Esophagus (tissue), 2 donors: ENCODE measurements around the gene TARBP2. TPM values are rescaled to one million over a fixed set of nuclear protein-coding genes. Genes with fewer than 3 reads are reported as not detected.

ENCODE experiments used
- H3K27ac ChIP-seq, 2 donors: one replicate each; pipeline ENCODE4 v1.5.1; 2013; ENCODE audit warnings: low read depth in 2 of 2, mild to moderate bottlenecking in 2 of 2, inconsistent platforms in 1 of 2, low read length in 1 of 2, moderate library complexity in 1 of 2
- H3K27me3 ChIP-seq, 2 donors: one replicate each; pipeline ENCODE4 v1.6.1; 2013; ENCODE audit warnings: low read length in 2 of 2, control low read depth in 1 of 2, mild to moderate bottlenecking in 1 of 2; ENCODE audit not compliant: insufficient read depth in 2 of 2, control insufficient read depth in 1 of 2
- H3K36me3 ChIP-seq, 2 donors: one replicate each; pipeline ENCODE4 v1.6.1; 2013; ENCODE audit warnings: low read length in 1 of 2; ENCODE audit not compliant: control insufficient read depth in 2 of 2, insufficient read depth in 2 of 2
- H3K4me1 ChIP-seq, 2 donors: one replicate each; pipeline ENCODE4 v1.6.1; 2013; ENCODE audit warnings: low read length in 1 of 2; ENCODE audit not compliant: control insufficient read depth in 2 of 2, insufficient read depth in 2 of 2
- H3K4me3 ChIP-seq, 2 donors: one replicate each; pipeline ENCODE4 v1.5.1; 2013; ENCODE audit warnings: low read length in 2 of 2, mild to moderate bottlenecking in 2 of 2, low read depth in 1 of 2, moderate library complexity in 1 of 2
- H3K9me3 ChIP-seq, 2 donors: one replicate each; pipeline ENCODE4 v1.6.1; 2013; ENCODE audit warnings: mild to moderate bottlenecking in 2 of 2, low read depth in 1 of 2, low read length in 1 of 2, moderate library complexity in 1 of 2; ENCODE audit not compliant: control insufficient read depth in 2 of 2, insufficient read depth in 1 of 2
- WGBS, 2 donors: extraction: QIAGEN DNeasy Blood & Tissue Kit; methylation state at CpG; one replicate each; pipeline ENCODE4 v1.1.7; 2013; 5-methylcytosine and 5-hydroxymethylcytosine counted together
- polyA plus RNA-seq, 2 donors: library from polyadenylated mRNA; stranded (reverse); fragments of 200-250 nt; gene quantifications; one replicate each; pipeline ENCODE4 v1.2.3, GENCODE V29; 2013
- donor health status: healthy with polysubstance abuse.
- donor health status: Bipolar disorder and iron deficiency.

The TARBP2 gene
- polyA plus RNA-seq, 2 donors, result 20.1 to 24.8 TPM

- H3K4me3 ChIP-seq, result peak overlapping the region; percentile 70 to 81
- H3K27me3 ChIP-seq, result no peaks in the 10 kb centered on the region
- no peaks in the 10 kb centered on the region for H3K9me3 ChIP-seq
- 64 to 71% methylated on average over 10 of the region's 10 CpGs for WGBS, 2 donors
- peaks cover 0 to 17% of the 10 kb centered on the region in 2 donors for H3K4me1 ChIP-seq
- peaks cover 5 to 22% of the 10 kb centered on the region in 2 donors for H3K36me3 ChIP-seq
- peak overlapping the region; percentile 97 to 100 for H3K27ac ChIP-seq
Measured at GRCh38 chr12:53501615-53502181, 615 bp downstream of the TARBP2 start.

- Histone ChIP-seq H3K9me3 (no peaks in the 10 kb centered on the region), H3K4me3 (no peak overlapping the region), H3K27me3 (no peaks in the 10 kb centered on the region), H3K36me3 (peaks cover 5 to 27% of the 10 kb centered on the region in 2 donors), H3K27ac (no peak overlapping the region), H3K4me1 (peaks cover 0 to 17% of the 10 kb centered on the region in 2 donors)
- WGBS, 2 donors, result 57 to 68% methylated on average over 9 of the region's 9 CpGs
Measured at GRCh38 chr12:53502331-53502730, 1.2 kb downstream of the TARBP2 start.

- peaks cover 5 to 31% of the 10 kb centered on the region in 2 donors for H3K36me3 ChIP-seq
- H3K4me3 ChIP-seq, result no peak overlapping the region
- no peaks in the 10 kb centered on the region for H3K27me3 ChIP-seq
- peaks cover 0 to 17% of the 10 kb centered on the region in 2 donors for H3K4me1 ChIP-seq
- 69 to 77% methylated on average over 10 of the region's 10 CpGs for WGBS, 2 donors
- no peak overlapping the region for H3K27ac ChIP-seq
- no peaks in the 10 kb centered on the region for H3K9me3 ChIP-seq
Measured at GRCh38 chr12:53502983-53503728, 2.1 kb downstream of the TARBP2 start.

GRCh38 chr12:53504004-53504920, 3.2 kb downstream of the TARBP2 start:
- H3K27ac ChIP-seq, result no peak overlapping the region
- WGBS, 2 donors, result 75 to 83% methylated on average over 14 of the region's 14 CpGs
- peaks cover 0 to 9% of the 10 kb centered on the region in 2 donors for H3K4me1 ChIP-seq
- no peak overlapping the region for H3K4me3 ChIP-seq
- H3K9me3 ChIP-seq, result no peaks in the 10 kb centered on the region
- peaks cover 5 to 31% of the 10 kb centered on the region in 2 donors for H3K36me3 ChIP-seq
- H3K27me3 ChIP-seq, result no peaks in the 10 kb centered on the region

GRCh38 chr12:53505086-53505485, 4.0 kb downstream of the TARBP2 start:
- Histone ChIP-seq H3K27me3 (no peaks in the 10 kb centered on the region), H3K9me3 (no peaks in the 10 kb centered on the region), H3K36me3 (peaks cover 5 to 31% of the 10 kb centered on the region in 2 donors), H3K27ac (peak overlapping the region in 1 of 2 donors; percentile 53), H3K4me1 (peaks cover 0 to 9% of the 10 kb centered on the region in 2 donors), H3K4me3 (no peak overlapping the region)
- WGBS, 2 donors, result 68 to 77% methylated on average over 10 of the region's 10 CpGs

- 79 to 83% methylated on average over 19 of the region's 19 CpGs for WGBS, 2 donors
- peaks cover 0 to 9% of the 10 kb centered on the region in 2 donors for H3K4me1 ChIP-seq
- H3K27me3 ChIP-seq, result no peaks in the 10 kb centered on the region
- no peaks in the 10 kb centered on the region for H3K9me3 ChIP-seq
- peak overlapping the region in 1 of 2 donors; percentile 53 for H3K27ac ChIP-seq
- H3K4me3 ChIP-seq, result no peak overlapping the region
- peaks cover 5 to 35% of the 10 kb centered on the region in 2 donors for H3K36me3 ChIP-seq
Measured at GRCh38 chr12:53505555-53506449, 4.7 kb downstream of the TARBP2 start.

GRCh38 chr12:53506450-53506785, 5.3 kb downstream of the TARBP2 start:
- WGBS, 2 donors, result 38 to 39% methylated on average over 2 of the region's 2 CpGs
- Histone ChIP-seq H3K36me3 (peaks cover 5 to 36% of the 10 kb centered on the region in 2 donors), H3K27ac (no peak overlapping the region), H3K9me3 (no peaks in the 10 kb centered on the region), H3K4me1 (peaks cover 0 to 9% of the 10 kb centered on the region in 2 donors), H3K4me3 (no peak overlapping the region), H3K27me3 (no peaks in the 10 kb centered on the region)

- H3K27ac ChIP-seq, result no peak within 1 kb of the TSS
- H3K27me3 ChIP-seq, result no peaks in the 10 kb centered on the region
- H3K36me3 ChIP-seq, result peaks cover 5 to 39% of the 10 kb centered on the region in 2 donors
- 85 to 91% methylated on average over 9 of the region's 9 CpGs for WGBS, 2 donors
- no peaks in the 10 kb centered on the region for H3K9me3 ChIP-seq
- H3K4me3 ChIP-seq, result no peak within 1 kb of the TSS
- peaks cover 0 to 3% of the 10 kb centered on the region in 2 donors for H3K4me1 ChIP-seq
Measured at GRCh38 chr12:53506881-53507602, 6.0 kb downstream of the TARBP2 start, which contains the start of gene NPFF. TSS of gene NPFF (minus strand) at chr12:53507484. CDS start at chr12:53507474, 10 bp downstream.
